K562 (cell line): ENCODE measurements around the gene ABHD5. TPM values are rescaled to one million over a fixed set of nuclear protein-coding genes. Genes with fewer than 3 reads are reported as not detected.

Source experiments
- CHCHD3 ChIP-seq: fragments of 250-450 bp; sonication (Bioruptor Pico); IDR thresholded peaks from 2 replicates; pipeline ENCODE4 v2.1.2; 2022; ENCODE audit warnings: mild to moderate bottlenecking
- HDAC3 ChIP-seq: fragments of 450-650 bp; IDR thresholded peaks from 2 replicates; pipeline ENCODE4 v1.6.1; 2018; ENCODE audit warnings: borderline replicate concordance, mild to moderate bottlenecking, moderate library complexity; ENCODE audit not compliant: partially characterized antibody
- HNRNPH1 ChIP-seq: fragments of 200-400 bp; formaldehyde crosslinking; optimal IDR thresholded peaks from 2 replicates; pipeline ENCODE3; 2017; ENCODE audit warnings: low read depth, mild to moderate bottlenecking, low read length, moderate library complexity
- KLF1 ChIP-seq: fragments of 450-650 bp; IDR thresholded peaks from 2 replicates; pipeline ENCODE4 v1.6.1; 2016; ENCODE audit warnings: missing genetic modification characterization, missing compliant biosample characterization
- NFXL1 ChIP-seq: fragments of 450-650 bp; formaldehyde crosslinking; IDR thresholded peaks from 2 replicates; pipeline ENCODE4 v1.4.0; 2021; ENCODE audit warnings: mild to moderate bottlenecking
- RBM15 ChIP-seq: fragments of 200-400 bp; formaldehyde crosslinking; IDR thresholded peaks from 2 replicates; pipeline ENCODE4 v1.6.1; 2018; ENCODE audit warnings: mild to moderate bottlenecking, low read length, moderate library complexity; ENCODE audit not compliant: insufficient read depth
- TOE1 ChIP-seq, 2 experiments: fragments of 450-650 bp in 1 of 2; sonication (generic) in 1 of 2; formaldehyde crosslinking in 1 of 2; IDR thresholded peaks; 2 replicates each; pipeline versions ENCODE4 v1.7.1 to v1.8.0; 2016 to 2022; ENCODE audit warnings: borderline replicate concordance in 2 of 2, mild to moderate bottlenecking in 2 of 2, antibody characterized with exemption in 1 of 2, inconsistent platforms in 1 of 2, low read depth in 1 of 2, missing genetic modification reagents in 1 of 2, moderate library complexity in 1 of 2
- ZNF778 ChIP-seq: fragments of 450-650 bp; formaldehyde crosslinking; IDR thresholded peaks from 2 replicates; pipeline ENCODE4 v1.4.0; 2020; ENCODE audit warnings: mild to moderate bottlenecking, moderate library complexity
- polyA plus RNA-seq, 8 experiments: library from polyadenylated mRNA; depleted of rRNA in 4 of 8; stranded (reverse) in 5 of 8; unstranded in 3 of 8; fragments of >200 nt; fragmentation: Nextera tagmentation in 2 of 8; fragmentation: Illumina TruSeq in 1 of 8; extraction: Ambion mirVana in 2 of 8; extraction: Trizol in 1 of 8; gene quantifications; 2 replicates each; pipeline versions ENCODE4 v1.2.1 to v1.2.3, GENCODE V29; 2011 to 2014; ENCODE audit warnings: inconsistent platforms in 1 of 8, missing spikeins in 1 of 8
- total RNA-seq, 7 experiments: library from RNA; depleted of rRNA in 6 of 7; stranded (reverse); fragments of >200 nt in 6 of 7; fragmentation: Illumina TruSeq in 2 of 7; extraction: Trizol in 2 of 7; gene quantifications; 2 replicates each; pipeline versions ENCODE4 v1.2.1 to v1.2.3, GENCODE V29; 2011 to 2021; ENCODE audit warnings: low replicate concordance in 1 of 7
- TF ChIP-seq, protein P1 (sequence below): fragments of 250-450 bp; sonication (Bioruptor Pico); IDR thresholded peaks from 2 replicates; pipeline ENCODE4 v1.8.0; 2022; ENCODE audit warnings: inconsistent platforms
- TF ChIP-seq, protein P2 (sequence below): fragments of 250-450 bp; sonication (Bioruptor Pico); IDR thresholded peaks from 2 replicates; pipeline ENCODE4 v1.4.0; 2020
- TF ChIP-seq, protein P3 (sequence below): fragments of 250-450 bp; sonication (Bioruptor Pico); IDR thresholded peaks from 2 replicates; pipeline ENCODE4 v1.4.0; 2020
- TF ChIP-seq, protein P4 (sequence below): fragments of 450-650 bp; formaldehyde crosslinking; IDR thresholded peaks from 2 replicates; pipeline ENCODE4 v1.4.0; 2020; ENCODE audit warnings: mild to moderate bottlenecking, moderate library complexity
- TF ChIP-seq, protein P5 (sequence below): IDR thresholded peaks from 3 replicates; pipeline ENCODE4 v1.6.1; 2011; ENCODE audit warnings: borderline replicate concordance, mild to moderate bottlenecking; ENCODE audit not compliant: insufficient read length, insufficient read depth
- TF ChIP-seq, protein P6 (sequence below): fragments of 450-650 bp; formaldehyde crosslinking; IDR thresholded peaks from 2 replicates; pipeline ENCODE4 v1.4.0; 2020; ENCODE audit warnings: mild to moderate bottlenecking, moderate library complexity

ABHD5 gene
- total and polyA plus RNA-seq, 9 of the 15 experiments (the other 6 are each of a cell fraction or from before 2014, with no cell fraction given) = 27.8 to 61.7 (median 39.9) TPM

DNA sequence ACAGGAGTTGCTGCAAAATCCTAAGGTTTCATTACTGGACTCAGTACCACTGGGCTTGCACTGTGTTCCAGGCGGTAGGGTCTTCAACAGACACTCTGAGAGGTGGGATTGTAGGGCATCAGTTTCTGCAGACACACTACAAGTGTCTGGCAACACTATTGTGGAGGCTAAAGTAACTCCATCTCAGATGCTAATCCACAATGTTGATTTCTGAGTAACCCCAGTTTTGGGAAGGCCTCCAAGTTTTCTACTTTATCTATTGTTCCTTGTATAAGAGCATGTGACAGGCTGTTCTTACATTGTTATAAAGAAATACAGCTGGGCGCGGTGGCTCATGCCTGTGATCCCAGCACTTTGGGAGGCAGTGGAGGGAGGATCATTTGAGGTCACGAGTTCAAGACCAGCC lies 2.5 kb upstream of the ABHD5 start (continued):
- TF ChIP-seq HNRNPH1 (no peak), ZNF778 (CRISPR knock-in tag) (no peak), RBM15 (no peak), NFXL1 (no peak), HDAC3 (no peak), CHCHD3 (no peak), KLF1 (tag) (no peak), TOE1 (IDR thresholded peaks at IDR 0.05; ENCODE audit: borderline replicate concordance) (peak; percentile 74; the same call in 1 of the 2 replicates), TOE1 (CRISPR knock-in tag; IDR thresholded peaks at IDR 0.05; ENCODE audit: borderline replicate concordance, low read depth) (no peak)
- TF ChIP-seq, protein P1, sequence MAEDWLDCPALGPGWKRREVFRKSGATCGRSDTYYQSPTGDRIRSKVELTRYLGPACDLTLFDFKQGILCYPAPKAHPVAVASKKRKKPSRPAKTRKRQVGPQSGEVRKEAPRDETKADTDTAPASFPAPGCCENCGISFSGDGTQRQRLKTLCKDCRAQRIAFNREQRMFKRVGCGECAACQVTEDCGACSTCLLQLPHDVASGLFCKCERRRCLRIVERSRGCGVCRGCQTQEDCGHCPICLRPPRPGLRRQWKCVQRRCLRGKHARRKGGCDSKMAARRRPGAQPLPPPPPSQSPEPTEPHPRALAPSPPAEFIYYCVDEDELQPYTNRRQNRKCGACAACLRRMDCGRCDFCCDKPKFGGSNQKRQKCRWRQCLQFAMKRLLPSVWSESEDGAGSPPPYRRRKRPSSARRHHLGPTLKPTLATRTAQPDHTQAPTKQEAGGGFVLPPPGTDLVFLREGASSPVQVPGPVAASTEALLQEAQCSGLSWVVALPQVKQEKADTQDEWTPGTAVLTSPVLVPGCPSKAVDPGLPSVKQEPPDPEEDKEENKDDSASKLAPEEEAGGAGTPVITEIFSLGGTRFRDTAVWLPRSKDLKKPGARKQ (CRISPR knock-in tag) = no peak
- TF ChIP-seq, protein P2, sequence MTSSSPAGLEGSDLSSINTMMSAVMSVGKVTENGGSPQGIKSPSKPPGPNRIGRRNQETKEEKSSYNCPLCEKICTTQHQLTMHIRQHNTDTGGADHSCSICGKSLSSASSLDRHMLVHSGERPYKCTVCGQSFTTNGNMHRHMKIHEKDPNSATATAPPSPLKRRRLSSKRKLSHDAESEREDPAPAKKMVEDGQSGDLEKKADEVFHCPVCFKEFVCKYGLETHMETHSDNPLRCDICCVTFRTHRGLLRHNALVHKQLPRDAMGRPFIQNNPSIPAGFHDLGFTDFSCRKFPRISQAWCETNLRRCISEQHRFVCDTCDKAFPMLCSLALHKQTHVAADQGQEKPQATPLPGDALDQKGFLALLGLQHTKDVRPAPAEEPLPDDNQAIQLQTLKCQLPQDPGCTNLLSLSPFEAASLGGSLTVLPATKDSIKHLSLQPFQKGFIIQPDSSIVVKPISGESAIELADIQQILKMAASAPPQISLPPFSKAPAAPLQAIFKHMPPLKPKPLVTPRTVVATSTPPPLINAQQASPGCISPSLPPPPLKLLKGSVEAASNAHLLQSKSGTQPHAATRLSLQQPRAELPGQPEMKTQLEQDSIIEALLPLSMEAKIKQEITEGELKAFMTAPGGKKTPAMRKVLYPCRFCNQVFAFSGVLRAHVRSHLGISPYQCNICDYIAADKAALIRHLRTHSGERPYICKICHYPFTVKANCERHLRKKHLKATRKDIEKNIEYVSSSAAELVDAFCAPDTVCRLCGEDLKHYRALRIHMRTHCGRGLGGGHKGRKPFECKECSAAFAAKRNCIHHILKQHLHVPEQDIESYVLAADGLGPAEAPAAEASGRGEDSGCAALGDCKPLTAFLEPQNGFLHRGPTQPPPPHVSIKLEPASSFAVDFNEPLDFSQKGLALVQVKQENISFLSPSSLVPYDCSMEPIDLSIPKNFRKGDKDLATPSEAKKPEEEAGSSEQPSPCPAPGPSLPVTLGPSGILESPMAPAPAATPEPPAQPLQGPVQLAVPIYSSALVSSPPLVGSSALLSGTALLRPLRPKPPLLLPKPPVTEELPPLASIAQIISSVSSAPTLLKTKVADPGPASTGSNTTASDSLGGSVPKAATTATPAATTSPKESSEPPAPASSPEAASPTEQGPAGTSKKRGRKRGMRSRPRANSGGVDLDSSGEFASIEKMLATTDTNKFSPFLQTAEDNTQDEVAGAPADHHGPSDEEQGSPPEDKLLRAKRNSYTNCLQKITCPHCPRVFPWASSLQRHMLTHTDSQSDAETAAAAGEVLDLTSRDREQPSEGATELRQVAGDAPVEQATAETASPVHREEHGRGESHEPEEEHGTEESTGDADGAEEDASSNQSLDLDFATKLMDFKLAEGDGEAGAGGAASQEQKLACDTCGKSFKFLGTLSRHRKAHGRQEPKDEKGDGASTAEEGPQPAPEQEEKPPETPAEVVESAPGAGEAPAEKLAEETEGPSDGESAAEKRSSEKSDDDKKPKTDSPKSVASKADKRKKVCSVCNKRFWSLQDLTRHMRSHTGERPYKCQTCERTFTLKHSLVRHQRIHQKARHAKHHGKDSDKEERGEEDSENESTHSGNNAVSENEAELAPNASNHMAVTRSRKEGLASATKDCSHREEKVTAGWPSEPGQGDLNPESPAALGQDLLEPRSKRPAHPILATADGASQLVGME (CRISPR knock-in tag) = peak; percentile 96
- TF ChIP-seq, protein P3, sequence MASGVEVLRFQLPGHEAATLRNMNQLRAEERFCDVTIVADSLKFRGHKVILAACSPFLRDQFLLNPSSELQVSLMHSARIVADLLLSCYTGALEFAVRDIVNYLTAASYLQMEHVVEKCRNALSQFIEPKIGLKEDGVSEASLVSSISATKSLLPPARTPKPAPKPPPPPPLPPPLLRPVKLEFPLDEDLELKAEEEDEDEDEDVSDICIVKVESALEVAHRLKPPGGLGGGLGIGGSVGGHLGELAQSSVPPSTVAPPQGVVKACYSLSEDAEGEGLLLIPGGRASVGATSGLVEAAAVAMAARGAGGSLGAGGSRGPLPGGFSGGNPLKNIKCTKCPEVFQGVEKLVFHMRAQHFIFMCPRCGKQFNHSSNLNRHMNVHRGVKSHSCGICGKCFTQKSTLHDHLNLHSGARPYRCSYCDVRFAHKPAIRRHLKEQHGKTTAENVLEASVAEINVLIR (CRISPR knock-in tag) = peak; percentile 84
- TF ChIP-seq, protein P4, sequence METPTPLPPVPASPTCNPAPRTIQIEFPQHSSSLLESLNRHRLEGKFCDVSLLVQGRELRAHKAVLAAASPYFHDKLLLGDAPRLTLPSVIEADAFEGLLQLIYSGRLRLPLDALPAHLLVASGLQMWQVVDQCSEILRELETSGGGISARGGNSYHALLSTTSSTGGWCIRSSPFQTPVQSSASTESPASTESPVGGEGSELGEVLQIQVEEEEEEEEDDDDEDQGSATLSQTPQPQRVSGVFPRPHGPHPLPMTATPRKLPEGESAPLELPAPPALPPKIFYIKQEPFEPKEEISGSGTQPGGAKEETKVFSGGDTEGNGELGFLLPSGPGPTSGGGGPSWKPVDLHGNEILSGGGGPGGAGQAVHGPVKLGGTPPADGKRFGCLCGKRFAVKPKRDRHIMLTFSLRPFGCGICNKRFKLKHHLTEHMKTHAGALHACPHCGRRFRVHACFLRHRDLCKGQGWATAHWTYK (CRISPR knock-in tag) = peak; percentile 96
- TF ChIP-seq, protein P5, sequence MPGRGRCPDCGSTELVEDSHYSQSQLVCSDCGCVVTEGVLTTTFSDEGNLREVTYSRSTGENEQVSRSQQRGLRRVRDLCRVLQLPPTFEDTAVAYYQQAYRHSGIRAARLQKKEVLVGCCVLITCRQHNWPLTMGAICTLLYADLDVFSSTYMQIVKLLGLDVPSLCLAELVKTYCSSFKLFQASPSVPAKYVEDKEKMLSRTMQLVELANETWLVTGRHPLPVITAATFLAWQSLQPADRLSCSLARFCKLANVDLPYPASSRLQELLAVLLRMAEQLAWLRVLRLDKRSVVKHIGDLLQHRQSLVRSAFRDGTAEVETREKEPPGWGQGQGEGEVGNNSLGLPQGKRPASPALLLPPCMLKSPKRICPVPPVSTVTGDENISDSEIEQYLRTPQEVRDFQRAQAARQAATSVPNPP = no peak
- TF ChIP-seq, protein P6, sequence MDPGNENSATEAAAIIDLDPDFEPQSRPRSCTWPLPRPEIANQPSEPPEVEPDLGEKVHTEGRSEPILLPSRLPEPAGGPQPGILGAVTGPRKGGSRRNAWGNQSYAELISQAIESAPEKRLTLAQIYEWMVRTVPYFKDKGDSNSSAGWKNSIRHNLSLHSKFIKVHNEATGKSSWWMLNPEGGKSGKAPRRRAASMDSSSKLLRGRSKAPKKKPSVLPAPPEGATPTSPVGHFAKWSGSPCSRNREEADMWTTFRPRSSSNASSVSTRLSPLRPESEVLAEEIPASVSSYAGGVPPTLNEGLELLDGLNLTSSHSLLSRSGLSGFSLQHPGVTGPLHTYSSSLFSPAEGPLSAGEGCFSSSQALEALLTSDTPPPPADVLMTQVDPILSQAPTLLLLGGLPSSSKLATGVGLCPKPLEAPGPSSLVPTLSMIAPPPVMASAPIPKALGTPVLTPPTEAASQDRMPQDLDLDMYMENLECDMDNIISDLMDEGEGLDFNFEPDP = no peak
